ENCODE results near the gene UST.
"Not testable (repeated sequence)": the region's sequence is repeated elsewhere in the genome, so short reads cannot be mapped to it uniquely, and the experiment has no call there.

DNA sequence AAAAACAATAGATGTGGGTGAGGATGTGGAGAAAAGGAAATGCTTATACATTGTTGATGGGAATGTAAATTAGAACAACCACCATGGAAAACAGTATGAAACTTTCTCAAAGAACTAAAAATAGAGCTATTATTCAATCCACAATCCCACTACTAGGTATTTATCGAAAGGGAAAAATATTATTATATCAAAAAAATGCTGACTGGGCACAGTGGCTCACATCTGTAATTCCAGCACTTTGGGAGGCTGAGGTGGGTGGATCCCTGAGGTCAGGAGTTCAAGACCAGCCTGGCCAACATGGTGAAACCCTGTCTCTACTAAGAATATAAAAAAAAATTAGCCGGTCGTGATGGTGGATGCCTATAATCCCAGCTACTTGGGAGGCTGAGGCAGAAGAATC, 357.1 kb downstream of the UST start:
- TF ChIP-seq POLR2A (IDR thresholded peaks at IDR 0.05; ENCODE audit: low read length); GATA1 (IDR thresholded peaks at IDR 0.05; ENCODE audit: low read depth, low read length): not testable (repeated sequence)

Data from erythroblast (primary cell).